Activated T-cell treated with anti-CD3 and anti-CD28 coated beads, Interleukin-2, amount 50 U/mL, for 4 hours (primary cell): ENCODE measurements around the gene PTGS1. TPM values are rescaled to one million over a fixed set of nuclear protein-coding genes. Genes with fewer than 3 reads are reported as not detected.
A peak's percentile ranks its signal among the peaks of the same experiment; 100 is the strongest.
"Not testable (repeated sequence)": the region's sequence is repeated elsewhere in the genome, so short reads cannot be mapped to it uniquely, and the experiment has no call there.

Source experiments
- ATAC-seq, 2 donors: fragments of 200-7000 bp; cut with Tn5 transposase; one replicate each; pipeline ENCODE4 v1.10.0; 2021
- DNase-seq: peaks from one replicate; pipeline ENCODE4 v3.0.0-alpha.2; 2020
- H3K27me3 Mint-ChIP-seq: one replicate; pipeline ENCODE4 v1.8.0; 2021; ENCODE audit warnings: low read depth, mixed read lengths
- H3K36me3 Mint-ChIP-seq: one replicate; pipeline ENCODE4 v1.8.0; 2022; ENCODE audit warnings: mixed read lengths; ENCODE audit not compliant: insufficient read depth
- H3K4me1 Mint-ChIP-seq: one replicate; pipeline ENCODE4 v1.8.0; 2021; ENCODE audit warnings: low read depth, mixed read lengths
- H3K4me3 Mint-ChIP-seq: one replicate; pipeline ENCODE4 v1.8.0; 2021; ENCODE audit warnings: mild to moderate bottlenecking, moderate library complexity, mixed read lengths
- H3K9me3 Mint-ChIP-seq: one replicate; pipeline ENCODE4 v1.8.0; 2021; ENCODE audit warnings: mixed read lengths
- total RNA-seq, 3 donors: library from RNA; stranded (reverse); gene quantifications; one replicate each; pipeline ENCODE4 v1.2.1, GENCODE V29; 2021

PTGS1 gene
- total RNA-seq = under 1 TPM; 0.18 to 0.35 (median 0.35) TPM

GRCh38 chr9:122370869-122371755, at the start of gene PTGS1:
Gene PTGS1 (plus strand): TSS chr9:122371024. CDS start chr9:122371085, 61 bp downstream.
- Mint-ChIP-seq H3K36me3 (no peaks in the 10 kb centered on the region), H3K27me3 (peaks cover 34% of the 10 kb centered on the region), H3K4me3 (peak within 1 kb of the TSS; percentile 69), H3K4me1 (peaks cover 12% of the 10 kb centered on the region), H3K9me3 (no peaks in the 10 kb centered on the region)
- DNase-seq (no peak), ATAC-seq (peak; percentile 59 to 66)

DNA sequence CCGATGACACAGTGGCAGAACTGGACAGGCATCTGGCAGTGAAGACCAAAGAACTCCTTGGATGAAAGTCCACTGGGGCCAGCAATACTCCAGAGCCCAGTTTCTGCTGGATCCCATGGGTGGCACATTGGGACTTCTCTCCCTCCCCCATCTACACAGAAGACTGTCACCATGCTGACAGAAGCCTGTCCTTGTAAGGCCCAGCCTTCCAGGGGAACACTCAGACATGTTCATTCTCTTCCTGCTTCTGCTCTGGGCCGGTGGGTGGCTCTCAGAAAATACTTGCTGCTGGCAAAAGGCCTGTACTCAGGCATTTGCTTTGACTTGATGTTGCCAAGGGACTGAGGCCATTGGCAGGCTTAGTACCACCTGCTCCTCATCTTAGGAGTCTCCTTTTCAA, 48.3 kb upstream of the PTGS1 start:
- H3K4me1 Mint-ChIP-seq = no peaks in the 10 kb centered on the region
- peaks cover 35% of the 10 kb centered on the region for H3K36me3 Mint-ChIP-seq
- DNase-seq (no peak), ATAC-seq (no peak)
- no peak overlapping the region for H3K4me3 Mint-ChIP-seq
- no peaks in the 10 kb centered on the region for H3K27me3 Mint-ChIP-seq
- no peaks in the 10 kb centered on the region for H3K9me3 Mint-ChIP-seq

GRCh38 chr9:122324665-122325064, 46.2 kb upstream of the PTGS1 start:
- H3K27me3 Mint-ChIP-seq, H3K4me1 Mint-ChIP-seq, DNase-seq, H3K9me3 Mint-ChIP-seq, H3K4me3 Mint-ChIP-seq, ATAC-seq: not testable (repeated sequence)
- peaks cover 38% of the 10 kb centered on the region for H3K36me3 Mint-ChIP-seq

DNA sequence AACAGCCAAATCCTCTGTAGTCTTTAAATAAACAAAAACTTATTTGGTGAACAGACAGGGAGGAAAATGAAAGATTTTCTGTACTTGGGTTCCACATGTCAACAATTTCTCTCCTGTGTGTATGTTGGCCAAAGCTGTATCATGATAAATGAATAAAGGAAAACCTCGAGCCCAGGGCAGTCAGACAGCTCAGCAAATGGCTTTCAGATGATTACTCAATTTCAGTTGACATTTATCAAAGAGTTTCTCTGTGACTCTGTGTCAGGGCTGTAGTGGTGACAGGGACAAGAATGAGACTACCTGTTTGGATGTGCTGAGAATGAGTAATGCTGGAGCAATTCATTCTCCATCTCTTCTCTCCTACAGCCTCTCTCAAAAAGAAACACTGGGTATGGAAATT, 45.7 kb upstream of the PTGS1 start:
- ATAC-seq (peak; percentile 65 to 69), DNase-seq (no peak)
- Mint-ChIP-seq H3K9me3 (no peaks in the 10 kb centered on the region), H3K27me3 (no peaks in the 10 kb centered on the region), H3K36me3 (peaks cover 39% of the 10 kb centered on the region), H3K4me3 (no peak overlapping the region), H3K4me1 (no peaks in the 10 kb centered on the region)

DNA sequence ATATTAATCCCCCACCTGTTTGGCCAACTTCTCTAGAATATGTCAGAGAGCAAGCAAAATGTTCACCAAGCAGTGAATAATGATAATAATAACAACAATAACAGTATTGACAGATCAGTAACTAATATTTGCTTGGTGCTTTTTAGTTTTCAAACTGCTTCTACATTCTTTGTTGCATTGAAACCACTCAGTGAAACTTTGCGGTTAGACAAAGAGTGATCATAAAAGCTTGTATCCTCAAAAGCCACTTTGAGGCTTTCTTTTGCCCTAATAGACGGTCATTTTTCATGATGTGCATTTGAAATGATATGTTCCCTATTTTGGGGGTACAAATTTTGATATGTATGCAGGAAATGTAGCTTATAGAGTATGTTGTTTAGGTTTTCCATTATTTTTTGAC, 43.6 kb upstream of the PTGS1 start:
- no peaks in the 10 kb centered on the region for H3K4me1 Mint-ChIP-seq
- H3K36me3 Mint-ChIP-seq = peaks cover 38% of the 10 kb centered on the region
- no peak overlapping the region for H3K4me3 Mint-ChIP-seq
- no peaks in the 10 kb centered on the region for H3K27me3 Mint-ChIP-seq
- DNase-seq = no peak
- ATAC-seq = no peak
- no peaks in the 10 kb centered on the region for H3K9me3 Mint-ChIP-seq

DNA sequence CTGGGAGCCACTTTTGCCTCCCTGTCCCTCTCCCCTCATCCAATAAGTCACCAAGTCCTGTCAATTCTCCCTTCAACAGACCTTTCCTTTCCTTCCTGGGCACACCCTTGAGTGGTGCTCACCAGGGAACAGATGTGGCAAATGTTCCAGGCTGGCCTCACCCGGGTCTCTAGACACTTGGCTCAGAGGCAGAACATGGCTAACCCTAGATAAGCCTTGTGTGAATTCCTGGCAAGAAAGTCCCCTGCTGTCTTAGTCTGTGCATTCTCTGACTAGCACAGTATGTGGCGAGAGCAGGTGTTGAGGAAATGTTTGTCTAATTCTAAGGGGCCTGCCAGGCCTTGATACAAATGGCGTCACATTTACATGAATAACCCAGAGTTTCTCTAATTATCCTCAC, 41.2 kb upstream of the PTGS1 start:
- Mint-ChIP-seq H3K4me3 (no peak overlapping the region), H3K27me3 (no peaks in the 10 kb centered on the region), H3K36me3 (peaks cover 21% of the 10 kb centered on the region), H3K9me3 (no peaks in the 10 kb centered on the region), H3K4me1 (no peaks in the 10 kb centered on the region)
- DNase-seq (no peak), ATAC-seq (no peak)

DNA sequence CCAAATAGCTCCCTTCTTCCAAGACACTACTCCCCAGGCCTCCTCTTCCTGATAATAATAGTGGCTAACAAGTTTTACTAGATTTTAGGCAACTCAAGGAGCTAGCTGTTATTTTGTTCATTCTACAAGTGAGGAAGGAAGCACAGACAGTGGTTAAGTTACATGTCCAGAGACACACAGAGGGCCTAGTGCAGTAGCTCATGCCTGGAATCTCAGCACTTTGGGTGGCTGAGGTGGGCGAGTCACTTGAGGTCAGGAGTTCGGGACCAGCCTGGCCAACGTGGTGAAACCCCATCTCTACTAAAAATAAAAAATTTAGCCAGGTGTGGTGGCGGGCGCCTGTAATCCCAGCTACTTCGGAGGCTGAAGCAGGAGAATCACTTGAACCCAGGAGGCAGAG, 40.4 kb upstream of the PTGS1 start:
- H3K36me3 Mint-ChIP-seq = peaks cover 12% of the 10 kb centered on the region
- ATAC-seq, H3K27me3 Mint-ChIP-seq, H3K9me3 Mint-ChIP-seq, DNase-seq, H3K4me3 Mint-ChIP-seq, H3K4me1 Mint-ChIP-seq: not testable (repeated sequence)

GRCh38 chr9:122331523-122331927, 39.3 kb upstream of the PTGS1 start:
- Mint-ChIP-seq H3K4me3 (no peak overlapping the region), H3K27me3 (no peaks in the 10 kb centered on the region), H3K9me3 (no peaks in the 10 kb centered on the region), H3K36me3 (peaks cover 8% of the 10 kb centered on the region), H3K4me1 (no peaks in the 10 kb centered on the region)
- no peak for ATAC-seq
- DNase-seq = no peak

GRCh38 chr9:122332083-122332482, 38.7 kb upstream of the PTGS1 start:
- no peak for DNase-seq
- no peaks in the 10 kb centered on the region for H3K27me3 Mint-ChIP-seq
- no peak overlapping the region for H3K4me3 Mint-ChIP-seq
- peak in 1 of 2 donors; percentile 43 for ATAC-seq
- H3K4me1 Mint-ChIP-seq = no peaks in the 10 kb centered on the region
- H3K9me3 Mint-ChIP-seq = no peaks in the 10 kb centered on the region
- H3K36me3 Mint-ChIP-seq = peaks cover 8% of the 10 kb centered on the region

DNA sequence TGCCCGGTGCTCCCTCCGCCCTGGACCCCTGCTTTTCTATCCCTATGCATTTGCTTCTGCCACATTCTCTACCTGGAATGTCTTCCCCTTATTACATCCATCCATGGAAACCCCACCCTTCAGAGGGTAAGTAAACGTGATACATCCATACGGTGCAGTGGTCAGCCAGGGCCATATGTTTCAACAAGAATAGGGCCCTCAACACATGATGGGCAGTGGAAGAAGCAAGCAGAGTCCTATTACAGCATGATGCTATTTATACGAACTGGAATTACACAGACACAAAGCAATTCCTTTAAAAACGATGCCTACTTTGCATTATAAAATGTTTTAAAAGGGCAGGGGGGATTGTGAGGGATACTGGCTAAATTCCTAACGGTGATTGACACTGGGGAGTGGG, 38.2 kb upstream of the PTGS1 start:
- DNase-seq (no peak), ATAC-seq (no peak)
- Mint-ChIP-seq H3K4me1 (no peaks in the 10 kb centered on the region), H3K4me3 (no peak overlapping the region), H3K36me3 (peaks cover 8% of the 10 kb centered on the region), H3K9me3 (no peaks in the 10 kb centered on the region), H3K27me3 (no peaks in the 10 kb centered on the region)

- no peaks in the 10 kb centered on the region for H3K9me3 Mint-ChIP-seq
- ATAC-seq = no peak
- H3K36me3 Mint-ChIP-seq = peaks cover 8% of the 10 kb centered on the region
- no peak for DNase-seq
- H3K4me3 Mint-ChIP-seq = no peak overlapping the region
- H3K4me1 Mint-ChIP-seq = no peaks in the 10 kb centered on the region
- no peaks in the 10 kb centered on the region for H3K27me3 Mint-ChIP-seq
These were observed 37.5 kb upstream of the PTGS1 start for GRCh38 chr9:122333169-122333808.

GRCh38 chr9:122334916-122335315, 35.9 kb upstream of the PTGS1 start:
- H3K27me3 Mint-ChIP-seq = peaks cover 3% of the 10 kb centered on the region
- no peaks in the 10 kb centered on the region for H3K36me3 Mint-ChIP-seq
- ATAC-seq (no peak), DNase-seq (no peak)
- H3K4me3 Mint-ChIP-seq = no peak overlapping the region
- no peaks in the 10 kb centered on the region for H3K4me1 Mint-ChIP-seq
- H3K9me3 Mint-ChIP-seq = no peaks in the 10 kb centered on the region

DNA sequence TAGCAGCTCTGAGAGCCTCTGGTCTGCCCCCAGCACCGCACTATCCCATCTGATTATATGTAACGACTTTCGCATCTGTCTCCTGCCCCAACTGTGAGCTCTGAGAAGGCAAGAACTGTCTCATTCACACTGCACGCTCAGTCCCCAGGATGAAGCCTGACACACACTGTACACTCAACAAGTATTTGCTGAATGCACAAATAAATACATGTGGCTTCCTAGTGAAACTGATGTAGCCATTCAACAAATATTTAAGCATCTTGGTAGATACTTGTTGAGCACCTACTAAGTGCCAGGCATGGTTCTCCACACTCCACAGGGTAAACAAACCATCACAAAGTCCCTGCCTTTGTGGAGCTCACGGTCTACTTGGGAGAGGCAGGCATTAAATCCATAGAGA, 34.6 kb upstream of the PTGS1 start:
- DNase-seq (no peak), ATAC-seq (no peak)
- H3K4me1 Mint-ChIP-seq = no peaks in the 10 kb centered on the region
- H3K9me3 Mint-ChIP-seq = no peaks in the 10 kb centered on the region
- peaks cover 3% of the 10 kb centered on the region for H3K27me3 Mint-ChIP-seq
- H3K36me3 Mint-ChIP-seq = no peaks in the 10 kb centered on the region
- H3K4me3 Mint-ChIP-seq = no peak overlapping the region

- ATAC-seq = no peak
- peaks cover 3% of the 10 kb centered on the region for H3K27me3 Mint-ChIP-seq
- no peak for DNase-seq
- H3K4me1 Mint-ChIP-seq = no peaks in the 10 kb centered on the region
- no peaks in the 10 kb centered on the region for H3K9me3 Mint-ChIP-seq
- no peaks in the 10 kb centered on the region for H3K36me3 Mint-ChIP-seq
- no peak overlapping the region for H3K4me3 Mint-ChIP-seq
These were observed 33.8 kb upstream of the PTGS1 start for GRCh38 chr9:122336866-122337555.
